Raji (cell line): Measurements from ENCODE around the gene SLC6A1.

ENCODE experiments used
- POLR2A ChIP-seq: IDR thresholded peaks from 2 replicates; pipeline ENCODE4 v1.6.1; 2011; ENCODE audit warnings: low read depth, low read length, control low read depth; ENCODE audit not compliant: insufficient read depth

Gene SLC6A1

DNA sequence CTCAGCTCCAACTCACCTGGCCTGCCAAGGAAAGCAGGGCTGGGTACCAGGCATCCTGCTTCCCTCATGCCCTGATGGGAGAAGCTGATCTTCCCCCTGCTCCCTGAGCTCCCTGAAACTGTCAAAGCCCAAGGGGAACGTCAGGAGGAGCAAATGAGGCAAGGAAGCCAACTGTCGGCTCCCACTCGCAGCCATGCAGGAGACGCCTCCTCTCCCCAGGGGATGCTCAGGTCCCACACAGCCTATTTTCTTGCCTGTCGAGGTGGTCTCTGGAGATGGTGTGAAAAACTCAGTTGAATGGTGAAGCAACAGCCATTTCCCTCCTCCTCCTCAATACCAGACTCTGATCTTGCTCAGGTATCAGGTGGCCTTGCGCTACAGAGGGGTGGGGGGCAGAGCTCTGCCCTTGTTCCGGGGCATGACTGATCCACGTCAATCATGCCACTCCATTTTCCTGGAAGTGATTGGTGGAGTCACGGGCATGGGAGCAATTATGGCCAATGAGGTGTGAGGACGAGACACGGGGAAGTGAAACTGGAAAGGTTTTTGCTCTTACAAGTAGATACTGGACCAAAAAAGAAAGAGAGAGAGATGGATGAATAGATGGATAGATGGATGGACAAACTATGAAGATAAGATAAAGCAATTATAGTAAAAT, 58.2 kb downstream of the SLC6A1 start:
- no peak for TF ChIP-seq POLR2A

DNA sequence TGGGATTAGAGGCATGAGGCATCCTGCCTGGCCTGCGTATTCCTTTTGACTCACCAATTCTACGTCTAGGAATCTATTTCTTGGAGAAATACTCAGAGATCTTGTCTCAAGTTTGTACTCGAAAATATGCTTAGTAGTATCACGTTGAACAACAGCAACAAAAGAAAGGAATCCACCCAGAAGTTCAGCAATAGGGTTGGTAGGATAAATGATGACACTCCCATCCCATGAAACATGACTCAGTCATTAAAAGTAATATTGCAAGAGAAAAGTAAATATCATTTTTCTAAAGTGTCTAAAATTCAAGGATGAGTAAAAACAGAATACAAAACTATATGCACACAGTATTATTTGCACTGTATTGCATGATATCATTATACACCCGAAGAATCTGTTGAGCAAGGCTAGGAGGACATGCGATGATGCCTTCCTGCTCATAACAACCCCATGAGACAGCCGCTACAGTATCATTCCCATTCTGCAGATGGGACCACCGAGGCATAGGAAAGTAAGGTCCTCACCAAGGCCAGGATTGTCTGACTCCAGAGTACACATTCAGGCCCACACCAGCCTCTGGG, 61.5 kb downstream of the SLC6A1 start:
- TF ChIP-seq POLR2A = no peak

DNA sequence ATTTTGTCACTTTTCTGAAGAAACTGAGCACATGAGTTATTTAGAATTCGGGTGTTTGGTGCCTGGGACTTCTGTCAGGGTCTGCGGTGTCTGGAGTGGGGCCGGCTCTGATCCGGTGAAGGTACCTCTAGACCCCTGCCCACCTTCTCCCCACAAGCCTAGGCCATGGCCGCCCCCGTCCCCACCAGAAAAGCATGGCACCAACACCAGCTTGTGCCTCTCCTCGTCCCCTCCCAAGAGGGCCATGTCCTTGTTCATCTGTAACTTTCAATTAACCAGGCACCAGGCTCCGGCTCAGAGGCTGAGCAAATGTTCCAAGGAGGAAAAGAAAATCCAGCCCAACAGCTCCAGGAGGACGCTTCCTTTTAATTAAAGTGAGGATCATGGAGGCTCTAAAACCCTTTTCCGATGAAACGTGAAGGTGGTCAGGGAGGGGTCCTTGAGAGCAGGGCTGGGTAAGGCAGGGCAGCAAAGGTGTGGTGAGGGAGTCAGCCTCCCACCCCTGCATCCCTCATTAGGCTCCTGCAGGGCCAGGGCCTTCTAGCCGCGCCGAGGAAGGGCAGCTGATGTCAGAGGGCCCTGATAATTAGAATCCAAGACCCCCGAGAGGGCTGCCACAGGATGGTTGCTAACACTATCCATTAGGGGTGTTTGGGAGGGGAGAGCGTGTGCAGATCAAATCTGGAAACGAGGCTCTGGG, 62.3 kb downstream of the SLC6A1 start:
- no peak for TF ChIP-seq POLR2A

DNA sequence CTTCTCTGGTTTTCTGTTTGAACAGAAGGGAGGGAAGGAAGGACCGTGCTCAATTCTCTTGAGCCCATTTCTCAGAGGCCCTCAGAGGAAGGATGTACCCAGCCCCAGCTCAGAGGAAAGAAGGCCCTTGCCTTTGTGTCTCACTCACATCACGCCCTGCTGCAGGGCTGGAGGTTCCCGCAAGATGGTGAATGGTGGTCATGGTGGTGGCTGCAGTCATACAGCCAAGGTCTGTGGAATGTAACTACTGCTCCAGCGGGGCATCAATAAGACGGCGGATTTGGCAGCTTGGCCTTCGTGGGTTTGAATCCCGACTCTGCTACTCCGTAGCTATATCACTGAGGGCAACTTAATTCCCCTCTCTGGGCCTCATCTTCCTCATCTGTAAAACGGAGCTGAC, 62.9 kb downstream of the SLC6A1 start:
- no peak for TF ChIP-seq POLR2A

DNA sequence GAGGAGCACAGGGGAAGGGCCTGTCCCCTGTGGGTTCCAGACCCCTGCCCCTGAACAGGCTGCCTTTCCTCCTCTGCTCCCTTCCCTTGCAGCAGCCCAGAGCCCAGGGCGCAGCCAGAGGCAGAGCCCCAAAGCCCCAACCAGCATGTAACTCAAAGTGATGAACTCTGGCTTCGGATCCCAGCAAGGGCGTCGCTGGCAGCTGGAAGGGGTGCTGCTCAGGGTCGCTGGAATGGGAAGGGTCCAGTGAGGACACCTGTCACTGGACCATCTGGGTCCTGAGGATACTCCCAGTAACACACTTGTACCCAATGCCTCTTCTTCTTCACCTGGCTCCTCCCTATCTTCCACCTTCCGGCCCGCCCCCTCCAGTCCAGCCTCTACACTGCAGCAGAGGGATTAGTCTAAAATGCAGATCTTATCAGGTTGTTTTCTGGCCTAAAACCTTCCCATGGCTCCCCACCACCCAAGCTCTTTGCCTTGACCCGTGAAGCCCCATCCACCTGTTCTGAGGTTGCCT, 64.0 kb downstream of the SLC6A1 start:
- no peak for TF ChIP-seq POLR2A

DNA sequence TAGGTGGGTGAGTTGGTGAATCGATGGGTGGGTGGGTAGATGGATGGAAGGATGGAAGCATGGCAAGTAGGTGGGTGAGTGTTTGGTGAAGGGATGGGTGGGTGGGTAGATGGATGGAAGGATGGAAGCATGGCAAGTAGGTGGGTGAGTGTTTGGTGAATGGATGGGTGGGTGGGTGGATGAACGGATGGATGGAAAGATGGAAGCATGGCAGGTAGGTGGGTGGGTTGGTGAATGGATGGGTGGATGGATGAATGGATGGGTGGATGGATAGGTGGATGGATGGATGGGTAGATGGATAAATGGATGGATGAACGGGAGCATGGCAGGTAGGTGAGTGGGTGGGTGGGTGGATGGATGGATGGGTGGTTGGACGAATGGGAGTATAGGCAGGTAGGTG, 65.1 kb downstream of the SLC6A1 start:
- TF ChIP-seq POLR2A = no peak

DNA sequence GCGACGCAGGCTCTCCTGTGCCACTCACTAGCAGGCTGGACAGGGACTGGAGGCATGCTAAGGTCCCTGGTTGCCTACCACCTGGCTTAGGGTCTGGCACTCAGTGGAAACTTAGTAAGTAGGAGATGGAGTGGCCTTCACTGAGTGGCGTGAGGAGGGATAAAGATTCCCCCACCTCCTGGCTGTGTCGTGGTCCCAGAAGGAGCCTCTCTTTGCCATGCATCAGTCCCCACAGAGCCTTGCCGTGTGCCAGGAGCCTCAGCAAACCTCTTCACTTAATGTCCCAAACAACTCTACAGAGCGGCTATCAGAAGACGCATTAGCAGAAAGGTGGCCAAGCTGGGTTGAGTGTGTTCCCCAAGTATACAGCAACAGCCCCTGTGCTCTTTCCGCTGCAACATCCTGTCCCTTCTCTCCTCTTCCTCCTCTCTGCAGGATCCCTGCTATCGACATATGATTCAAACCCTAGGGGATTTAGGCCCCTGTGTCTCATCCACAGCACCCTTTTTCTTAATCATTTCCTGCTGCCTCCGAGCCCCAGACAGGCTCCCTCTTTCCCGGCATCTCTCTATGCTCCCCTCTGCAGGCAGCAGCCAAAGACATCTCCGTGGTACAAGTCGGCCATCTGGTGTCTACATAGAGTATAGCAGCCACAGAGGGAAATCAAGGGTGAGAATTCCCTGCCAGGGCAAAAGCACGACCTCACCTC, 66.7 kb downstream of the SLC6A1 start:
- no peak for TF ChIP-seq POLR2A

DNA sequence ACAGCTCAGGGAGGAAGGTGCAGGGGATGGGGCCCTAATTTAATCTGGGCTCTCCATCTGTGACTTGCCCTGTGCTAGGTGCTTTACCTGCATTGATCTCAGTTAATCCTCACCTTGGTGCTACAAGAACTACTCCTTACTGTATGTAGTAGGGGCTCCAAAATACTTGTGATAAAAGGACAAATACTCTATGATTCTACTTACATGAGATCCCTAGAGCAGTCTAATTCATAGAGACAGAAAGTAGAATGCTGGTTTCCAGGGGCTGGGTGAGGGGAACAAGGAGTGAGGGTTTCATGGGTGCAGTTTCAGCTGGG, 67.2 kb downstream of the SLC6A1 start:
- TF ChIP-seq POLR2A = no peak

DNA sequence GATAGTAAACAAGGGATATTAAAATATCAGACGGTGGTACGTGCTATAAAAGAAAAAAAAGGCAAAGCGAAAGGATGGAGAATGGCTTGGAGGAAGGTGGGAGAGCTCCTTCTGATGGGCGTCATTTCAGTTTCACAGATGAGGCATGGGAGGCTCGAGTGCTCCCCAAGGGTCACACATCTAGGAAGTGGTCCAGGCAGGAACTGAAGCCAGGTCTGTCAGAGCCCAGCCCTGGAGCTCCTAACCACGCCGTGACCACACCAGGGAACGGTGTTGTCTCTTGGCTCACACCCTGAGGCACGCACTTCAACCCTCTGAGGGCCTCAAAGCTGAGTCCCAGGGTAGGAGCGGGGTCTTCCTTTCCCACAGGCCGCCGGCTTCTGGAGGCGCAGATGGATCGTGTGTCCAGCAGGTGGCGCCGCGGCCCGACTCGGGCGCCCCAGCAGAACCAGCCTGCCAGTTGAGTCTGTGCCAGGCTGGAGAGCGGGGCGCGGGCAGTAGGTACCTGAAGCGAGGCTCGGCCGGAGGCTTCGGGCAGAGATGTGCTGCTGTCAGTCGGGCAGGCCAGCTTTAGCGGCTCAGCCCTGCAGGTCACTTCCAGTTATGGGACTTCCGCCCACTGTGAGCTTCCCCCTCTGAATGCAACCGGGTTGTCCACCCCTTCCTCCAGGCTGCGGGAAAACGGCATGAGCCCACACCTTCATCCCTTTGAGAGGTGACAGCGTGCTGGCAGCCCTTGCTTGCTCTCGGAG, 68.1 kb downstream of the SLC6A1 start:
- TF ChIP-seq POLR2A = no peak

DNA sequence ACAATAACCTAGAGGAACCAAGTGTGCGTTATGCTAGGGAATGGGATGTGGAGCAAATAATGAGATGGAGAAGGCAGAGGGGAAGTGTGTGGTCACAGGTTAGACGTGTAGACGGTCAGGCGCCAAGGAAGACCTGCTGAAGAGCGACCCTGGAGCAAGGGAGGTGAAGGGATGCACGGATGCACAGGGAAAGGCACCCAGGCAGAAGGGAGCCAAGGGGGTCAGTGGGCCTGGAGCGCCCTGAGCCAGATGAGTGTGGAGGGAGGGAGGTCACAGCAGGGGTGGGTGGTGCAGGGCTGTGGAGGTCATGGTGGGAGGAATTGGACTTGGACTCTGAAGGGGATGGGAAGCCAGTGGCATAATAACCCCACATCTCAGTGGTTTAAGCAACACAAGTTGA, 70.2 kb downstream of the SLC6A1 start:
- no peak for TF ChIP-seq POLR2A

DNA sequence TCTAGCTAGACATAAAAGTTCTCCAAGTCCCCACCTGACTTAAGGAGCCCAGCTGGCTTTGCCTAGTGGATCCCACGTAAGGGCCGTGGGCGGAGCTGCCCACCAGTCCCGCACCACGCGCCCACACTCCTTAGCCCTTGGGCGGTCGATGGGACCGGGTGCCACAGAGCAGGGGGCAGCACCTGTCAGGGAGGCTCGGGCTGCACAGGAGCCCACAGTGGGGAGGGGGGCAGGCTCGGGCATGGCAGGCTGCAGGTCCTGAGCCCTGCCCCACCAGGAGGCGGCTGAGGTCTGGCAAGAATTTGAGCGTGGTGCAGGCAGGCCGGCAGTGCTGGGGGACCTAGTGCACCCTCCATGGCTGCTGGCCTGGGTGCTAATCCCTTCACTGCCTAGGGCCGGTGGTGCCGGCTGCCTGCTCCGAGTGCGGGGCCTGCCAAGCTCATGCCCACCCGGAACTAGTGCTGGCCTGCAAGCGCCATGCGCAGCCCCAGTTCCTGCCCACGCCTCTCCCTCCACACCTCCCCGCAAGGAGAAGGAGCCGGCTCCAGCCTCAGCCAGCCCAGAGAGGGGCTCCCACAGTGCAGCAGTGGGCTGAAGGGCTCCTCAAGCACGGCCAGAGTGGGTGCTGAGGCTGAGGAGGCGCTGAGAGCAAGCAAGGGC, 78.7 kb downstream of the SLC6A1 start:
- TF ChIP-seq POLR2A = no peak

DNA sequence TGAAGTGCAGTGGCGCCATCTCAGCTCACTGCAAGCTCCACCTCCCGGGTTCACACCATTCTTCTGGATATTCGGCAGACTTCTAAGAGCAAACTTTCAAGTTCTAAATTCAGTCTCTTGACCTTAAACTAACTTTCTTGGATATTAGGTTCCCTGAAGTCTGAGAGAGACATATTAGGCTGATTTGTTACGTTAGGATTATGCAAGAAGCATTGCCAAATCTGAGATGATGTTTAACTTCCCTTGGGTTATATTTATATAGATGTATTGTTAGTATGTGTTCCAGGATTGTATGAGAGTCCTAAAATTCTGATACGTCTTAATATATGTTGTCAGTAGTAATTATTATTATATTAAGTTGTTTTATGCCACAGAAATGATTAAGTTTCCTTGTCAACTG, 80.1 kb downstream of the SLC6A1 start:
- TF ChIP-seq POLR2A = no peak

DNA sequence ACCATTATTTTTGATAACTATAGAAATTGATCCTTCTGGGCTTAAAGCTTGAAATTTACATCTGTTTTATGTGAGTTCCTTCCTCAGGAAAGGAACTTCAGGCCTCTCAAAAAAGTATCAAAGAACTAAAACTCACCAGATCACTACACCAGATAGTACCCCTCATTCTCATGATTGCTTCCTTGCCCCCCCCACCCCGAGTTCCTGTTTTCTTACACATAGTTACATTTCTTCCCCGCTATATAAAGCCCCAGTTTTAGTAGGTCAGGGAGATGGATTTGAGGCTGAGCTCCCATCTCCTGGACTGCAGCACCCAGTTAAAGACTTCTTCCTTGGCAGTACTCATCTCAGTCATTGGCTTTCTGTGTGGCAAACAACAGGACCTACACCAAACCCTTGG, 81.5 kb downstream of the SLC6A1 start:
- no peak for TF ChIP-seq POLR2A

DNA sequence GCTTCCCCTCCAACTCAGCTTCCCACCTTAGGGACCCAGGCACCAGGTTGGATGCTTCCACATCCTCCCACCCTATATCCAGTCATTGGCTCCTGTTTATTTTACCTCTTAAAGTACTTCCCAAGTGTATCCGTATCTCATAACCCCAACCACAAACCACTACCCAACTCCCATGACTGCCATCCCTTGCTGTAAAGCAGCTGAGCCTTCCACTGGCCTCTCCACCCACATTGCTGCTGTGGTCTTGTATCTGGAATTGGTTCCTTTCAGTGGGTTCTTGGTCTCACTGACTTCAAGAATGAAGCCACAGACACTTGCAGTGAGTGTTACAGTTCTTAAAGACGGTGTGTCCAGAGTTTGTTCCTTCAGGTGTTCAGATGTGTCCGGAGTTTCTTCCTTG, 81.9 kb downstream of the SLC6A1 start:
- TF ChIP-seq POLR2A = no peak

DNA sequence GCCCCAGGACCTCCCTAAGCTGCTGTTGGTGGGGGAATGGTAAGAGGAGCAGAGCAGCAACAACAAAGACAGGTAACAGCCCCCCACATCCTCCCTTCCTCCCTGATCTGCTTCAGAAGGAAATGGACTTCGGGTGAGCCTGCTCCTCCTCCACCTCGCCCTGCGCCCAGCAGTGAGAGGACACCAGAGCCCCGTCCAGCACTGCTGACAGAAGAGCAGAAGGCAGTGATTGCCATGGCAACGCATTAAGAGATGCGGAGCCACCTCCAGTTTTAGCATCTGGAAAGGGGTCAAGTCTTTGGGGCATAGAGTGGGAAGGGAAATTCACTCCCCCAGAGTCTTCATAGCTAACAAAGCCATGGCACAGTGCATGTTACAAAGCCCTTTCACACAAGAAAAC, 84.2 kb downstream of the SLC6A1 start:
- TF ChIP-seq POLR2A = no peak
